AG09319 (cell line): ENCODE results near the gene RNF225.

ENCODE experiments used
- DNase-seq: peaks from one replicate; pipeline ENCODE4 v3.0.0-alpha.2; 2010; ENCODE audit warnings: low read depth; ENCODE audit errors: extremely low read depth
- TF ChIP-seq, protein P1 (sequence below): IDR thresholded peaks from 2 replicates; pipeline ENCODE4 v1.5.1; 2011; ENCODE audit warnings: low read depth, mild to moderate bottlenecking, inconsistent platforms, low read length, moderate library complexity

The RNF225 gene

DNA sequence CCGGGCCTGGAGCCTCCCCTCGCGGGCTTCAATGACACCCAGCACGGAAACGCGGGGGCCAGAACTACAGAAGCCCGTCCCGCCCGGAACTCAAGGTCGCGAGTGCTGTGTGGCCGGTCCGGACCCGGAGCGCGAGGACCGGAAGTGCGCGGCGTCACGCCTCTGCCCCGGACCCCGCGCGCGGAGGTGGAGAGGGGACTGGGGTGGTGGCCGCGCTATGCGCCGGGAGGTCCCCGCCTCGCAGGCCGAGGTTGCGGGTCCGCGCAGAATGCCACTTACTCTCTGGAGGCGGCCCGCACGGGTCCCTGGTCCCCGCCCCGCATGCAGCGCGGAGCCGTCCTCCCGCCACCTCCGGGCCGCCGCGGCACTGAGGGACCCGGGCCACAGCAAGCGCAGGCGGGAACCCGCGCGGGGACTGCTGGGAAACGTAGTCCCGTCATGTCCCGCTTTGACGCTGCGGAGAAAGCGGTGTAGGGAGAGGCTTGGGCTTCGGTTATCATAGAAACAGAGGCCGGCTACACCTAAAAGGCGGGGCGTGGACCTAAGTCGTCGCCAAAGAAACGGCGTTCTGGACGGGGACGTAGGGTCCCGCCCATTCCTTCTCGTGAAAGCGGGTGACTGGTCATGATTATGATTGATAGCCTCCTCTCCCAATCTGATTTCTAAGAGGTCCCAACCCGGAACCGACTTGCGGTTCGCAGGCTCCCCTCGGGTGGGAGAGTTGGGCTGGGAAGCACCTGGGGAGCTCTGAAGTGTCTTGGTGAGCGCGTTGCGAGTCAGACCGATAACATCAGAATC, 14.6 kb upstream of the RNF225 start, which contains the start of gene ZNF837:
ZNF837 (minus strand) TSS at position 369 of the 798 bp plus-strand sequence. CDS start 11,698 bp downstream, outside the sequence.
- TF ChIP-seq, protein P1, sequence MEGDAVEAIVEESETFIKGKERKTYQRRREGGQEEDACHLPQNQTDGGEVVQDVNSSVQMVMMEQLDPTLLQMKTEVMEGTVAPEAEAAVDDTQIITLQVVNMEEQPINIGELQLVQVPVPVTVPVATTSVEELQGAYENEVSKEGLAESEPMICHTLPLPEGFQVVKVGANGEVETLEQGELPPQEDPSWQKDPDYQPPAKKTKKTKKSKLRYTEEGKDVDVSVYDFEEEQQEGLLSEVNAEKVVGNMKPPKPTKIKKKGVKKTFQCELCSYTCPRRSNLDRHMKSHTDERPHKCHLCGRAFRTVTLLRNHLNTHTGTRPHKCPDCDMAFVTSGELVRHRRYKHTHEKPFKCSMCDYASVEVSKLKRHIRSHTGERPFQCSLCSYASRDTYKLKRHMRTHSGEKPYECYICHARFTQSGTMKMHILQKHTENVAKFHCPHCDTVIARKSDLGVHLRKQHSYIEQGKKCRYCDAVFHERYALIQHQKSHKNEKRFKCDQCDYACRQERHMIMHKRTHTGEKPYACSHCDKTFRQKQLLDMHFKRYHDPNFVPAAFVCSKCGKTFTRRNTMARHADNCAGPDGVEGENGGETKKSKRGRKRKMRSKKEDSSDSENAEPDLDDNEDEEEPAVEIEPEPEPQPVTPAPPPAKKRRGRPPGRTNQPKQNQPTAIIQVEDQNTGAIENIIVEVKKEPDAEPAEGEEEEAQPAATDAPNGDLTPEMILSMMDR = no peak
- DNase-seq = peak; percentile 100

DNA sequence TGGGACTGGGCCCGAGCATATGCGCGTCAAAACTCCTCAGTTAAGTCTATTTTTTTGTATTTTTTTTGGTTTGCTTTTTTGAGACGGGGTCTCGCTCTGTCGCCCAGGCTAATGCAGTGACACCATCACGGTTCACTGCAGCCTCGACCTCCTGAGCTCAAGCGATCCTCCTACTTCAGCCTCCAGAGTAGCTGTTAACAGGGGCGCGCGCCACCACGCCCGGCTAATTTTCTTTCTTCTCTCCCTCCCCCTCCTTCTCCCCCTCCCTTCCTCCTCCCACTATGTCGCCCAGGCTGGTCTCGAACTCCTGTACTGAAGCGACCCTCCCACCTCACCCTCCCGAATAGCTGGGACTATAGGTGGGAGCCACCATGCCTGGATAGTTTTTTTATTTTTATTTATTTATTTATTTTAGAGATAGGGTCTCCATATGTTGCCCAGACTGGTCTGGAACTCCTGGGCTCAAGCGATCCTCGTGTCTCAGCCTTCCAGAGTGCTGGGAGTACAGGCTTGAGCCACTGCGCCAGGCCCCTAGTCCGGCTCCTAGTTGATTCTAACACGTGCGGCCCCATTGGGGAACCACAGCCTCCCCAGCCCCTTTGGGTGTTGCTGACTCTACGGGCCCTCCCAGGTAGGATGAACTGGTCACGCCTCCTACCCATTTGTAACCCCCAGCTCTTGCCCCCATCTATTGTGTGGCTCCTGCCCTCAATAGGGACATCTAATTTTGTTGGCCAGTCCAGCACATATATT, 13.8 kb upstream of the RNF225 start:
- TF ChIP-seq, protein P1 = no peak
- DNase-seq = no peak

DNA sequence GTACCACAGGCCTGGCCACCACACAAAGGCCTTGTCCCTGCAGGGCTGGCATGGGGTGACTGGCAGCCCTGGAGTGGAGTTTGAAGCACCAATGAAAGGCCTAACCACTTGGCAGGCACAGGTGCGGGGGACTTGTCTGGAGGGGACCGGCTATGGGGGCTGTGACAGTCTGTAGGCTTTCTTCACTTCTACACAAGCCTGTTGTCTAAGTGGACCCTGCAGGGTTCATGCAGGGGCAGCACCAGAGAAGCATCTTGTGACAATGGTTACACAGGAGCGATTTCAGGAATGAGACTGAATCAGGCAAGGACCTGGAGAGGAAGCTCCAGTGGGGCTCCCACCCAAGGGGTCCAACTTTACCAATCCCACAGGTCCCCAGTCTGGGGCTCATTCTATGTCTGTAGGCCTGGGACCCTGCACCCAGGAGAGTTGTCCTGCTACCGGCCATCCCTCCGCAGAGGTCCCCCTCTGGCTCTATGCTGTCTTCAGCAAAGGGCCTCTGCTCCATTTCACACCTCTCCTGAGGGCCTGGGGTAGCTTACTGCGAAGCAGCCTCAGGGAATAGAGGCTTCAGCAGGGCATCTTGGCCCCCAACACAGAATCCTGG, 12.4 kb upstream of the RNF225 start:
- no peak for DNase-seq
- TF ChIP-seq, protein P1 = no peak

DNA sequence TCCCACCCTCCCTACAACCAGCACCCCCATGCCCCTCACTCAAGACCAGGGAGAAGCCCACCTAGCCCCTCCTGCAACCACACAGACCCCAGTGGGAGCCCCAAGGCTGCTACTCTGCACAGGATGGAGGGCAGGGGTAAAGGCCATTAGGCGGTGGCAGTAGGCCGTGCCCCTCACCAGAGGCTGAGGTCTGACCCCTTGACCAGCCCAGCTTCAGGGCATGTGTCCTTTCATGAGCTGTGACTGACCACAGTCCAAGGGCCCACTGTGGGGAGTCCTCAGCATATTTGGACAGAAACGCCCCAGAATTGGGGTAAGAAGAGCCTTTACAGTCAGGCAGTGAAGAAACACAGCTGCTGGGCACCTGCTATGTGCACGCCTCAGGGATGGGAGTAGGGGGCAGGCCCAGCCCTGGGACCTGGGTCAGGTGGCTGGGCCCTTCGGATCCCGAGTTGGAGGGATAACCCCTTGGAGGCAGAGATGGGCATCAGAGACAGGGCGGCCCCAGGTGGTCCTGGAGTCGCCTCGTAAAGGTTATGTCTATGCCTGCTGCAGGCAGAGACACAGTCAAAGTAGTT, 10.1 kb upstream of the RNF225 start:
- DNase-seq = no peak
- TF ChIP-seq, protein P1 = no peak

DNA sequence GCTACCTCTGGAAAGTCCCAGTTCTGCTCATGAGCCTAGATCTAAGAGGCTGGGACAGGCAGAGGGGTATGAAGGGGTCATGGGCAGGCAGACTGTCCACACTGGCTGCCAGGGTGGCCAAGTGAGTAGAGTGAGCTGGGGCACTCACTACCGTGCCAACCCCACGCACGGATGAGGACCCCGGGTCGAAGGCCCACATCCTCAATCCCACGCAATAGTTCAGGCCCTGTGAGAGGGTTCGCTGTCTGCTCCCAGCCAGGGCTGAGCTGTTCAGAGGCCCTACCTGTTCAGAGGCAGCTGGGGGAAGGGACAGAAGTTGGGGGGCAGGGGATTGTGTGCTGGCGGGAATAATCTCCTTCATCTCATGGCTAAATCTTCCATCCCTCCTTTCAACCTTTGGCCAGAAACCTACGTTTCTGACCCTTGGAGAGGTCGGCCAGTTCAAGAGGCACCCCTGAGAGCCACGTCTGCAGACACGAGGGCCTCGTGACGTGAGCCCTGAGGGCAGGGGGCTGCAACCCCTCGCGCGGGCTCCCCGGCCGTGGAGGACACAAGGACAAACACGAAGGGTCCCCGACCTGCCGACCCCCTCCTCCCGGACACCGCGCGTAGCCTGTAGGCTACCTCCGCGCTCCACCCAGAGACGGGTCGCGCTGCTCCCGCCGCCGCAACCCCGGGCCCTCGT, 9.4 kb upstream of the RNF225 start:
- no peak for DNase-seq
- TF ChIP-seq, protein P1 = no peak

DNA sequence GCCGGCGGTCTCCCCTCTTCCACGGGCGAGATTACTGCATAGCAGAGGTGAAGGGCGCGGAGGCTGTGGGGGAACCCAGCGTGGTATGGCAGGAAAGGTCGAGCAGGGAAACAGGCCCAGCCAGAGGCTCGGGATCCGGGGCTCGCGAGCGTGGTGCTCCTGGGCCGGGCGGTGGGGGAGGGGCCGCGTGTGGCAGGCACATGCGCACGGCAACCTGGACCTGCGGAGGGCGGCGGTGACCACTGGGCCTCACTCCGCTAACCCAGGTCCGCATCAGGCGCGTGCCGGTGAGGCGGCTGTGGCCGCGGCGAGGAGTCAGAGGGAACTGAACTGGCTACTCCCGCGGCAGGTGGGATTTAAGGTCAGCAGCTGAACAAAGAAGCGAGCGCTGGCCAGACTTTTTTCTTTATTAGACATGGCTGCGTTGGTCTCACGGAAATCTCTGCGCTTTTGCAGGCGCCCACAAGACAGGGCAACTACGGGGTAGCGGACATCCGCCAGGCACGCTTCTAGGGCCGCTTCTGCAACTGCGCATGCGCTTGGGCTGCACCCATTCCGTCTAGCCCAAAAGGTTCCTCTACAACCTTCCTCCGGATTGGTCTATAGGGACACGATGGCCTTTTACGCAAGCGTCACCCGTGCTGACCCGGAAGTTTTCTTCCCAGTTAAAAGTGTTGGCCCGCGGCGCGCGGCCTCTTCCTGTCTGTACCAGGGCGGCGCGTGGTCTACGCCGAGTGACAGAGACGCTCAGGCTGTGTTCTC, 8.7 kb upstream of the RNF225 start, which contains the start of gene RPS5:
RPS5 (plus strand) TSS at position 694 of the 762 bp plus-strand sequence. CDS start 869 bp downstream, outside the sequence.
- TF ChIP-seq, protein P1 = no peak
- peak; percentile 98 for DNase-seq
